ENCODE data around the gene PRKCE. TPM values are rescaled to one million over a fixed set of nuclear protein-coding genes. Genes with fewer than 3 reads are reported as not detected.
"Not testable (repeated sequence)": the region's sequence is repeated elsewhere in the genome, so short reads cannot be mapped to it uniquely, and the experiment has no call there.

The PRKCE gene
- total RNA-seq, 1 experiment from 2014 or later = 4.9 TPM

DNA sequence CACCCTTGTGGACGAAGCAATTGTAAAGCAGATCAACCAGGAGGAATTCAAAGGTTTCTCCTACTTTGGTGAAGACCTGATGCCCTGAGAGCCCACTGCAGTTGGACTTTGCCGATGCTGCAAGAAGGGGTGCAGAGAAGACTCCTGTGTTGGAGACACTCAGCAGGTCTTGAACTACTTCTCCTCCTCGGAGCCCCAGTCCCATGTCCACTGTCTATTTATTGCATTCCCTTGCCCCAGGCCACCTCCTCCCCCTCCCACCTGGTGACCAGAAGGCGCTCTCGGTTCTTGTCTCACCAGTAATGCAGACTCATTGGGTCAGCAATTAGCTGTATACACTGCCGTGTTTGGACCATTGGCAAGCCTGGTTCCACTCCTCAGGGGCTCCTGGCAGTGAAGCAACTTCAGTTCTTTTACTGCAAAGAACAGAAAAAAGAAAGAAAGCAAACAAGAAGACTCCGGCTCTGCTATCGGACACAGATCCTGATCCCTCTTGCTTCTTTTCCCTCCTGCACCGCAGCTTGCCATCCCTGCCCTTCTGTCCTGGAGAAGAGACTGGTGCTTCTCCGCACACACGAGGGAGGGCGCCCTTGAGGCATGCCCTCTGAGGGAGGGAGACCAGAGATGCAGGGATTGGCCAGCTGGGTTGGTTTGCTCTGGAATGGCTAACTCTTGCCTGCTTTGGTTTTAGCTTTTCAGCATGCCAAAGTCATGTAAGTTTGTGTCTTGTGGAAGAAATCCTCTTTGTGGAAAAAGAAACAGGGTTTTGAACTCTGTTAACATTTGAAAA is 533.5 kb downstream of the PRKCE start:
- no peak for DNase-seq (ENCODE audit: low read depth)

- peak; percentile 23 for DNase-seq (ENCODE audit: low read depth)
These were observed 535.7 kb downstream of the PRKCE start for GRCh38 chr2:46187112-46187618.

DNA sequence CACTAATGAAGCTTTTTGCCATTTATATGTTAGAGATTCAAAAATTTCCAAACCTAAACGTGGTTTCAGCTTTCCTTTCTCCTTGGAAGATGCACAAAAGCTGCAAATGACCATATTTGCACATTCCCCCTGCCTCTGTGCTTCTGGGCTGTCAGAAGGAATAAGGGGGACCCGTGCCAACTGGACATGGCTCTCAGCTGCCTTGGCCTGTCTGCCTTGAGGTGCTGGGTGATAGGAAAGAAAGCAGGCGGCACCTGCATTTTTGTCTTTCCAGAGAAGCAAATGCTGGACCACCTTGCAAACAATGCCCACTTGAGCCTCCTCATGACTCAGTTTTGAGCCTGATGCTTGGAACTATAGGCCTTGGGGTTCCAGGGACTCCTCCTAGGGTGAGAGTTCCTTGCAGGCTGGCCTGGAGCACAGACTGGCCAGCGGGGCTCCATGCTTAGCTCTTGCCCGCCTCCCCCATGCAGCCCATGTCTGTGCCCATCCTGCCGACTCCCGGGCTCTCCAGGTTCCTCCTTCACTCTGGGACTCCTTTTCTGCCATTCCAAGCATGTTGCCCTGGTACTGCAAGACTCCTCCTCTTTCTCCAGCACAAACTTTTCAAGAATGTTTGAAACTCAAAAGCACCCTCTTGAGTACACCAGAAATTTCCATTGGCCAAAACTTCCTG is 536.7 kb downstream of the PRKCE start:
- no peak for DNase-seq (ENCODE audit: low read depth)

DNA sequence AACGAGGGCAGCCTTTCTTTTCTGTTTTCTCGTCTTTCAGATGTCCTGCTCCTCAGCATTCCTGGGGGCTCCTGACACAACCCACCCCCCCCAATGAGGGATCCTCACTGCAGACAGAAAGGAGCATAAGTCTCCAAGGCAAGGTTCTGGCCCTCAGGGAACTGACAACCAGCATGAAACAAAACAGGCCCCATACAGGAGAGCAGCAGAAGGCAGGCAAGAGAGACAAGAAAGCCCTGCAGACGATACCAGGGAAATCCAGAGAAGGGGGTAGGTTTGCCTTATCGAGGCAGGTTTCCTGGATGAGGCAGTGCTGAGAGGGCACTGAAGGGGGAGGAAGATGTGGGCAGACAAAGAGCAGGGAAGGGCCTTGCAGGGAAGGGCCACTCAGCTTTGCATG is 541.9 kb downstream of the PRKCE start:
- no peak for DNase-seq (ENCODE audit: low read depth)

GRCh38 chr2:46193855-46194254 is 542.4 kb downstream of the PRKCE start:
- no peak for DNase-seq (ENCODE audit: low read depth)

DNA sequence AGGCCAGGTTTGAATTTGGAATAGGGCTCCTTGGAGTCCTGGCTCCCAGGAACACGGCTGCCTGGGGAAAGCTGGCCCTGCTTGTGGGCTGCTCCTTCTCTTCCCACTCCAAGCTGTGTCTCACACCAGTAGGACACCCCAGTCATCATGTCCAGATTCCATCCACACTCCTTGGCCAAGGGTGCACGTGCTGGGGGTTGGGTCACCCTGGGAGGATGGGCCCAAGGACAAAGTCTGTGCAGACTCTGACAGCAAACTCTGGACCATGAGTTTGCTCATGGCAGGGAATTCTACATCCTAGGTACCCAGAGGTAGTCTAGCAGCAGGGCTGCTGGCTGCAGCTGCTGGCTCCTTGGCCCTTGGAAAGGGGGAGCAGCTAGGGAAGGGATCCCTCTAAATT is 543.4 kb downstream of the PRKCE start:
- DNase-seq (ENCODE audit: low read depth) = no peak

DNA sequence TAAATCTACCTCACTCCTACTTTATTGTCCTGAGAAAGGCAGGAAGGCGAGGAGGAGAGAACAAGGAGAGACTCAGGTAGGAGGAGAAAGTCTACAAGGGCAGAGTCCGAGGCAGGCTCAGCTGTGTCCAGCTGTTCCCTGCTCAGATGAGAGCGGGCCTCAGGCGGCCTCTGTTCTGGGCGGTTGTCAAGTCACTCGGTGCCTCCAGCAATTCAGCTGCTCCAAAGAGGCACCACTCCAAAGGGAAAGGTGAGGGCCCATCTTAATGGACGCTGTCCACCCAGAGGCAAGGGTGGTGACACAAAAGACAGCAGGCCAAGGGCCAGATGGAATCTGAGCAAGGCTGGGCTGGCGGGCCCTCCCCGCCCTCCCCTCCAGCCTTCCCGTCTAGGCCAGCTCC is 544.3 kb downstream of the PRKCE start:
- no peak for DNase-seq (ENCODE audit: low read depth)

GRCh38 chr2:46196871-46197462 is 545.5 kb downstream of the PRKCE start:
- no peak for DNase-seq (ENCODE audit: low read depth)

DNA sequence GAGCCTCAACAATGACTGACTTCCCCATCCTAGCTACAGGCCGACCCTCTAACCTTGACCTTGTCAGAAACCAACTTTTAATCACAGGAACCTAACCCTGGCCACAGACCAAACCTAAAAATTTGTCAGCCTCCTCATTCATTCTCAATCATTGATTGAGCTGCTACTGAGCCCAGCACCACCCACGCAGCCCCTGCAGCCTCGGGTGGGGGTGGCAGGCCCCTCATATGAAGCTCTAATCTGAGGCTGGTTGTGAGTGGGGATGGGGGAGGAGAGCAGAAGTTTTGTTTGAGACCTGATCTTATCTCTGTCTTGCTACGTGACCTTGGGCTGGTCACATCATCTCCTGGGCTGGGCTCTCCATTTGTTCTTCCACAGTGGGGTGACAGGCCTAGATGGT is 546.2 kb downstream of the PRKCE start:
- no peak for DNase-seq (ENCODE audit: low read depth)

DNA sequence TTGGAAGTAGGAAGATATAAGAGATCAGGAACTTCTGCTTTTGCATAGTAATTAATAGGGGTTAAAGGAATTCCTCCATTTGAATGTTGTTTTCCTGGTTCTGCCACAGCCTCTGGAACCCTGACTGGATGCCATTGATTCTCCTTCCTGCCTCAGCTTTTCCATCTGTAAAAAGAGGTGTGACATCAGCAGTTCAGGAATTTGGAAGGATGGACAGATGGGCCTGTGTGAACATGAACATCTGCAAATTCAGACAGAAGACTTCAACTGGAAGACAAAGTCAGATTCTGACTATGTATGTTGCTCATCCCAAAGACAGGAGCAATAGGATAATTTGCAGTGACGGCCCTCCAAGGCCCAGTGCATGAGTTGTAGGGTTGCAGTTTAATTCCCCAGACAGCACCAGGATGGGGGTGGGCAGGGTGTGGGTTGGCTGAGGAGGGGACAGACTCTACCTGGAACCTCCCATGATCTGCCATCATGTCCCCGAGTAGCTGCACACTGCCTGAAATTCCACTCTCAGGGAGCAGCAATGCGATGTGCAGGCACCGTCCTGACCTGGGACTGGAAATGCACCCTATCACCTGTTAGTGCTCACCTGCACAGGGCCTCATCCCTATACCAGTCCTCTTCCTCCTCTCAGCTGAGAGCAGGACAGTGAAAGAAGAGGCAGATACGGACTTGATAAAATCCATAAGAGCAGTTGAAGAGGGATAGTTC is 546.8 kb downstream of the PRKCE start:
- DNase-seq (ENCODE audit: low read depth) = no peak

DNA sequence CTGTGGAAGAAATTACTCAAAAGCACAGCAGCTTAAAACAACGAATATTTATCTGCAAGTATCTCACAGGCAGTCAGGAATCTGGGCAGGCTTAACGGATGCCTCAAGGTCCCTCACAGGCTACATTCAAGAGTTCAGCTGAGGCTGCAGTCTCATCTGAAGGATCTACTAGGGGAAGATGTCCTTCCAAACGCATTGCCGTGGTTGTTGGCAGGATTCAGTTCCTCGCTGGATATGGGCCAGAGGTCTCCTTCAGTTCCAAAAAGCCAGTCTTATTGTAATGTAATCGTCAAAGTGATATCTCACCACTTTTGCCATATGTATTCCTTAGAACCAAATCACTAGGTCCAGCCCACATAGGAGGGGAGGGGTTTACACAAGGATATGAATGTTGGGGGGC is 547.5 kb downstream of the PRKCE start:
- no peak for DNase-seq (ENCODE audit: low read depth)

GRCh38 chr2:46200100-46200690 is 548.7 kb downstream of the PRKCE start:
- no peak for DNase-seq (ENCODE audit: low read depth)

DNA sequence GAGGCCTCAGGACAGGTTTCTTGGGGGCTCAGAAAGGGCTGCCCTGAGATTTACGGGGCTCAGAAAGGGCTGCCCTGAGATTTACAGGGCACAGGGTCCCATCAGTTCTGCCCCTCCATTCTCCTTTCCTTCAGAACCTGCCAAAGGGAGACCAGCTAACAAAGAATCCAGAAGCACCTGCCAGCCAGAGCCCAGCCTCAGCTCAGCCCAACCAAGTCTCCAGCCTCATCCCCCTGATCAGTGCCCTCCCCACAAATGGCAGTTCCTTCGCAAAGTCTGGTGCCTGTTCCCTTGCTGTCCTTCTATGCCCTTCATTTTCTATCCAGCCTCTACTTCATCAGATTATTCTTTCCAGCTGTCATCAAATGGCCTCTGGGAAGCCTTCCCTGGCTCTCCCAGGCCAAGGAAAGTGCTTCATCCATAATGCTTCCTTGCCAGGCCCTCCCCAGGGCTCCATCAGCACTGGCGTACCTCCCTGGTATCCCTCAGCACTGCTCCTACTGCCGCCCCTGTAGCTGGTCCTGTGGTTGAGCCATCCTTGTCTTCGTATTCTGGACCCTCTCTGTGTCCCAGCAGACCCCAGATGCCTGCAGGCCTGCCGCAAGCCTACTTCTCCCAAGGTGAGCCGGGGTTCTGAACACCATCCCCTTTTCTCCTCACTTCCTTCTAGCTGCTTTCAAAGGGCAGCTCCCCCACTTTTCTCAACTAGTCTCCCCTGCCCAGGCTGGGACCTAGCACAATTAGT is 549.6 kb downstream of the PRKCE start:
- no peak for DNase-seq (ENCODE audit: low read depth)

DNA sequence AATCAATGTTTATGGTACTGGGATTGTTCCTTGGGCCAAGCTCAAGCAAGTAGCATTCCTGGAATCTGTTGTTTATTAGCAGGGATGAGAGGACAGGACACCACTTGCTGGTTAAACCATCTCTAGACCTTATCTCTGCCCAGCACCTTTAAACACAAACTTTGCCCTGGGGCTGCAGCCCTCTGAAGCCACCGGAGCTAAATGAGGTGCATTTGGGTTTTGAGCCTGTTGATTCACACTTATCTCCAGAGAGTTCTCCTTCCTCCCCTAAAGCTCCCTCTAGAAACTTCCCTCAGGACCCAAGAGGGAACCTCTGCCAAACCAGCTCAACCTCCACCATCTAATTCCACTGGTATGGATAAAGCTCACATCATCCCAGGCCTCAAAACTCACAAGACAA is 551.0 kb downstream of the PRKCE start:
- no peak for DNase-seq (ENCODE audit: low read depth)

GRCh38 chr2:46202987-46203386 is 551.5 kb downstream of the PRKCE start:
- DNase-seq (ENCODE audit: low read depth) = no peak

DNA sequence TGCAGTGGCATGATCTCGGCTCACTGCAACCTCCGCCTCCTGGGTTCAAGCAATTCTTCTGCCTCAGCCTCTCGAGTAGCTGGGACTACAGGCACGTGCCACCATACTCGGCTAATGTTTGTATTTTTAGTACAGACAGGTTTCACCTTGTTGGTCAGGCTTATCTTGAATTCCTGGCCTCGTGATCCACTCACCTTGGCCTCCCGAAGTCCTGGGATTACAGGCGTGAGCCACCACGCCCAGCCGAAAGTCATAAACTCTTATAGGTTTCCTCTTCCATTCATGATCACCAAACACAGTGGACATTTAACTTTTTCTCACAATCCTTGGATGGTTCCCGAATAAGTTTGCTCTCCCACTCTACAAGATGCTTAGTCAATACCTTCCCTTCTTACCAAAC is 552.2 kb downstream of the PRKCE start:
- not testable (repeated sequence) for DNase-seq (ENCODE audit: low read depth)

- DNase-seq (ENCODE audit: low read depth) = no peak
These were observed 556.1 kb downstream of the PRKCE start for GRCh38 chr2:46207591-46207990.

GRCh38 chr2:46208766-46209165 is 557.3 kb downstream of the PRKCE start:
- no peak for DNase-seq (ENCODE audit: low read depth)

- DNase-seq (ENCODE audit: low read depth) = no peak
These were observed 558.6 kb downstream of the PRKCE start for GRCh38 chr2:46210063-46210462.

DNA sequence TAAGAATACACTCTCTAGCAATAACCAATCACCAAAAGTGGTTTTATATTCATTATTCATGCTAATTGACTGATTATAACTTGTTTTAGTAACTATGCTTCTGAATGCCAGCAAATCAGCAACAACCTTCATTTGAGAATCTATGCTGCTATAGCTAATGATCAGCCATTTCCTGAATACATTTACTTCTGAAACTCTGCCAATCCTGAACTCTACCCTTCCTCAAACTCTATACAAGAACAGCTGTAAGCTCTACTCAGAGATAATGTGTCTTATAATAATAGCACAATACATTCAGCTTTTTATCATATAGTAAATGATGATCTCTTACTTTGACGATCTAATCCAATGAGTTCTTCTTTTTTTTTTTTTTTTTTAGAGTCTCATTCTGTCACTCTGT is 560.0 kb downstream of the PRKCE start:
- DNase-seq (ENCODE audit: low read depth) = no peak

GRCh38 chr2:46213906-46214305 is 562.4 kb downstream of the PRKCE start:
- no peak for DNase-seq (ENCODE audit: low read depth)

Measured in Daoy (cell line).